DOHH2 (cell line): ENCODE measurements around the gene ROBO2.

Experiments used
- H3F3A ChIP-seq: fragments of 200-600 bp; sonication (generic), shearing (Covaris generic); 2 replicates; pipeline ENCODE4 v1.6.0; 2016; ENCODE audit warnings: antibody characterized with exemption, mild to moderate bottlenecking; ENCODE audit not compliant: control insufficient read depth, insufficient read depth
- H3K27ac ChIP-seq: fragments of 200-600 bp; sonication (generic); 2 replicates; pipeline ENCODE4 v1.5.1; 2014; ENCODE audit warnings: low read depth, mild to moderate bottlenecking, low read length, moderate library complexity
- H3K27me3 ChIP-seq: fragments of 200-600 bp; sonication (generic); 2 replicates; pipeline ENCODE4 v1.6.1; 2014; ENCODE audit warnings: mild to moderate bottlenecking, low read length, mixed read lengths; ENCODE audit not compliant: control insufficient read depth
- H3K36me3 ChIP-seq: fragments of 200-600 bp; sonication (generic); 2 replicates; pipeline ENCODE4 v1.6.1; 2014; ENCODE audit warnings: mild to moderate bottlenecking, low read length, moderate library complexity, mixed read lengths; ENCODE audit not compliant: control insufficient read depth
- H3K4me1 ChIP-seq: fragments of 200-600 bp; sonication (generic); 2 replicates; pipeline ENCODE4 v1.6.1; 2014; ENCODE audit warnings: mild to moderate bottlenecking, low read length, mixed read lengths; ENCODE audit not compliant: control insufficient read depth
- H3K4me2 ChIP-seq: fragments of 200-600 bp; sonication (generic); 2 replicates; pipeline ENCODE4 v1.6.0; 2014; ENCODE audit warnings: mild to moderate bottlenecking, low read length, moderate library complexity
- H3K4me3 ChIP-seq: fragments of 200-600 bp; sonication (generic); 2 replicates; pipeline ENCODE4 v1.5.1; 2014; ENCODE audit warnings: mild to moderate bottlenecking, low read length, mixed read lengths
- H3K79me2 ChIP-seq: fragments of 200-600 bp; sonication (generic); 2 replicates; pipeline ENCODE4 v1.6.1; 2014; ENCODE audit warnings: mild to moderate bottlenecking, low read length, mixed read lengths; ENCODE audit not compliant: control insufficient read depth
- H3K9me2 ChIP-seq: fragments of 200-600 bp; sonication (generic); replicated peaks from 2 replicates; pipeline ENCODE4 v1.6.1; 2014; ENCODE audit warnings: mild to moderate bottlenecking, low read length, mixed read lengths; ENCODE audit not compliant: control insufficient read depth
- H3K9me3 ChIP-seq: fragments of 200-600 bp; sonication (generic); 2 replicates; pipeline ENCODE4 v1.6.1; 2014; ENCODE audit warnings: antibody characterized with exemption, low read length, mixed read lengths; ENCODE audit not compliant: control insufficient read depth, insufficient read depth
- H4K20me1 ChIP-seq: fragments of 200-600 bp; sonication (generic); 2 replicates; pipeline ENCODE4 v1.6.0; 2014; ENCODE audit warnings: low read depth, mild to moderate bottlenecking, antibody characterized with exemption, low read length, moderate library complexity; ENCODE audit not compliant: control insufficient read depth, insufficient read depth
- CTCF ChIP-seq: fragments of 200-600 bp; sonication (generic); IDR thresholded peaks from one replicate; pipeline ENCODE4 v1.5.1; 2014; ENCODE audit warnings: antibody characterized with exemption, mild to moderate bottlenecking, low read depth, low read length; ENCODE audit not compliant: poor library complexity, severe bottlenecking
- EZH2phosphoT487 ChIP-seq: fragments of 200-600 bp; sonication (generic); IDR thresholded peaks from 2 replicates; pipeline ENCODE4 v1.6.1; 2017; ENCODE audit warnings: borderline replicate concordance, mild to moderate bottlenecking, antibody characterized with exemption, low read length, moderate library complexity, mixed read lengths

ROBO2 gene

GRCh38 chr3:77539677-77540076 lies 499.8 kb downstream of the ROBO2 start:
- Histone ChIP-seq H3K27me3 (no peaks in the 10 kb centered on the region), H4K20me1 (no peaks in the 10 kb centered on the region), H3K4me3 (no peak overlapping the region), H3K4me1 (no peaks in the 10 kb centered on the region), H3K36me3 (no peaks in the 10 kb centered on the region), H3K9me2 (no peaks in the 10 kb centered on the region), H3F3A (no peaks in the 10 kb centered on the region), H3K9me3 (no peaks in the 10 kb centered on the region), H3K79me2 (no peaks in the 10 kb centered on the region), H3K27ac (no peak overlapping the region), H3K4me2 (no peak overlapping the region)
- no peak for TF ChIP-seq CTCF
- no peak for TF ChIP-seq EZH2phosphoT487

GRCh38 chr3:77541203-77541922 lies 501.5 kb downstream of the ROBO2 start:
- Histone ChIP-seq H3K4me1 (no peaks in the 10 kb centered on the region), H4K20me1 (no peaks in the 10 kb centered on the region), H3K4me2 (no peak overlapping the region), H3F3A (no peaks in the 10 kb centered on the region), H3K9me2 (no peaks in the 10 kb centered on the region), H3K4me3 (no peak overlapping the region), H3K27ac (no peak overlapping the region), H3K79me2 (no peaks in the 10 kb centered on the region), H3K27me3 (no peaks in the 10 kb centered on the region), H3K36me3 (no peaks in the 10 kb centered on the region), H3K9me3 (no peaks in the 10 kb centered on the region)
- TF ChIP-seq CTCF (no peak), EZH2phosphoT487 (no peak)

- no peaks in the 10 kb centered on the region for H3K27me3 ChIP-seq
- H3K79me2 ChIP-seq: no peaks in the 10 kb centered on the region
- H3K9me3 ChIP-seq: no peaks in the 10 kb centered on the region; the same call in 1 of the 2 replicates
- H3K4me2 ChIP-seq: no peak overlapping the region
- no peak overlapping the region for H3K27ac ChIP-seq
- TF ChIP-seq CTCF (no peak), EZH2phosphoT487 (no peak)
- H3F3A ChIP-seq: no peaks in the 10 kb centered on the region
- no peaks in the 10 kb centered on the region for H3K4me1 ChIP-seq
- H4K20me1 ChIP-seq: no peaks in the 10 kb centered on the region
- no peak overlapping the region for H3K4me3 ChIP-seq
- H3K9me2 ChIP-seq: no peaks in the 10 kb centered on the region
- H3K36me3 ChIP-seq: no peaks in the 10 kb centered on the region
These were observed 506.3 kb downstream of the ROBO2 start for GRCh38 chr3:77546246-77546645.
